H9 (cell line): Measurements from ENCODE around the gene MTA3. TPM values are rescaled to one million over a fixed set of nuclear protein-coding genes. Genes with fewer than 3 reads are reported as not detected.

ENCODE experiments used
- DNase-seq: peaks from one replicate; pipeline ENCODE4 v3.0.0-alpha.2; 2017
- H2AFZ ChIP-seq: one replicate; pipeline ENCODE4 v1.6.1; 2013; ENCODE audit warnings: mild to moderate bottlenecking, low read length, control low read depth, moderate library complexity
- H2AK5ac ChIP-seq: 2 replicates; pipeline ENCODE4 v1.6.1; 2013; ENCODE audit warnings: low read length, control low read depth, mixed read lengths; ENCODE audit not compliant: insufficient read length
- H2BK120ac ChIP-seq: one replicate; pipeline ENCODE4 v1.6.1; 2013; ENCODE audit warnings: low read depth, mild to moderate bottlenecking, low read length, control low read depth, inconsistent platforms; ENCODE audit not compliant: poor library complexity, severe bottlenecking
- H2BK12ac ChIP-seq: 2 replicates; pipeline ENCODE4 v1.6.1; 2013; ENCODE audit warnings: low read length, control low read depth, mixed read lengths, low read depth; ENCODE audit not compliant: insufficient read length
- H2BK15ac ChIP-seq: 2 replicates; pipeline ENCODE4 v1.6.1; 2013; ENCODE audit warnings: low read depth, low read length, control low read depth
- H2BK20ac ChIP-seq: one replicate; pipeline ENCODE4 v1.6.1; 2013; ENCODE audit warnings: low read depth, mild to moderate bottlenecking, low read length, control low read depth, inconsistent platforms; ENCODE audit not compliant: poor library complexity, severe bottlenecking
- H2BK5ac ChIP-seq: 2 replicates; pipeline ENCODE4 v1.6.1; 2013; ENCODE audit warnings: low read length, control low read depth, mixed read lengths; ENCODE audit not compliant: insufficient read length
- H3K14ac ChIP-seq: 2 replicates; pipeline ENCODE4 v1.6.1; 2013; ENCODE audit warnings: low read length, control low read depth; ENCODE audit not compliant: insufficient read depth
- H3K18ac ChIP-seq: 2 replicates; pipeline ENCODE4 v1.6.1; 2013; ENCODE audit warnings: low read depth, mild to moderate bottlenecking, mixed read lengths, low read length, control low read depth; ENCODE audit not compliant: insufficient read length
- H3K23ac ChIP-seq: 2 replicates; pipeline ENCODE4 v1.6.1; 2013; ENCODE audit warnings: low read length, control low read depth, mixed read lengths, low read depth; ENCODE audit not compliant: insufficient read length
- H3K23me2 ChIP-seq: 2 replicates; pipeline ENCODE4 v1.6.1; 2013; ENCODE audit warnings: low read depth, mild to moderate bottlenecking, mixed read lengths, low read length, control low read depth; ENCODE audit not compliant: insufficient read length, poor library complexity, severe bottlenecking
- H3K27ac ChIP-seq: 2 replicates; pipeline ENCODE4 v1.5.1; 2013; ENCODE audit warnings: low read length, control low read depth, mixed read lengths, low read depth; ENCODE audit not compliant: insufficient read length
- H3K27me3 ChIP-seq: 2 replicates; pipeline ENCODE4 v1.6.1; 2013; ENCODE audit warnings: low read length, control low read depth, inconsistent platforms; ENCODE audit not compliant: insufficient read depth
- H3K4ac ChIP-seq: 2 replicates; pipeline ENCODE4 v1.6.1; 2013; ENCODE audit warnings: low read depth, mild to moderate bottlenecking, control low read depth, inconsistent platforms, low read length, moderate library complexity
- H3K4me1 ChIP-seq: 2 replicates; pipeline ENCODE4 v1.6.1; 2013; ENCODE audit warnings: low read length, control low read depth, inconsistent platforms; ENCODE audit not compliant: insufficient read depth
- H3K4me2 ChIP-seq: 2 replicates; pipeline ENCODE4 v1.6.1; 2013; ENCODE audit warnings: low read length, control low read depth, mixed read lengths; ENCODE audit not compliant: insufficient read length, insufficient read depth
- H3K56ac ChIP-seq: 2 replicates; pipeline ENCODE4 v1.6.1; 2013; ENCODE audit warnings: low read depth, mild to moderate bottlenecking, mixed read lengths, low read length, control low read depth; ENCODE audit not compliant: insufficient read length
- H3K79me1 ChIP-seq: 2 replicates; pipeline ENCODE4 v1.6.1; 2013; ENCODE audit warnings: low read depth, mild to moderate bottlenecking, moderate library complexity, low read length, control low read depth, inconsistent platforms; ENCODE audit not compliant: insufficient read depth, poor library complexity, severe bottlenecking
- H3K79me2 ChIP-seq: 2 replicates; pipeline ENCODE4 v1.6.1; 2013; ENCODE audit warnings: low read length, control low read depth, inconsistent platforms; ENCODE audit not compliant: insufficient read depth
- H3K9ac ChIP-seq: 2 replicates; pipeline ENCODE4 v1.6.1; 2013; ENCODE audit warnings: low read length, control low read depth, mixed read lengths; ENCODE audit not compliant: insufficient read length; ENCODE audit errors: extremely low read depth
- H3K9me3 ChIP-seq: one replicate; pipeline ENCODE4 v1.6.1; 2013; ENCODE audit warnings: low read depth, low read length, inconsistent platforms; ENCODE audit not compliant: control insufficient read depth
- H3T11ph ChIP-seq: one replicate; pipeline ENCODE4 v1.6.1; 2013; ENCODE audit warnings: mild to moderate bottlenecking, low read length, control low read depth, inconsistent platforms
- H4K20me1 ChIP-seq: one replicate; pipeline ENCODE4 v1.6.1; 2013; ENCODE audit not compliant: control insufficient read depth, insufficient read length, insufficient read depth
- H4K5ac ChIP-seq: 2 replicates; pipeline ENCODE4 v1.6.1; 2013; ENCODE audit warnings: low read depth, mild to moderate bottlenecking, mixed read lengths, low read length, control low read depth; ENCODE audit not compliant: insufficient read length
- H4K8ac ChIP-seq: replicated peaks from 2 replicates; pipeline ENCODE4 v1.6.1; 2013; ENCODE audit warnings: low read length, control low read depth, mixed read lengths, low read depth; ENCODE audit not compliant: insufficient read length
- H4K91ac ChIP-seq: 2 replicates; pipeline ENCODE4 v1.6.1; 2013; ENCODE audit warnings: low read depth, mild to moderate bottlenecking, moderate library complexity, mixed read lengths, low read length, control low read depth; ENCODE audit not compliant: insufficient read length
- H3K27ac Mint-ChIP-seq, 3 experiments: 2 replicates in 2 of 3; 3 replicates in 1 of 3; pipeline ENCODE4 v1.8.0; 2020 to 2021; ENCODE audit warnings: mixed read lengths in 3 of 3, mild to moderate bottlenecking in 1 of 3, moderate library complexity in 1 of 3
- H3K27me3 Mint-ChIP-seq: 2 replicates; pipeline ENCODE4 v1.8.0; 2021; ENCODE audit warnings: low read depth, mild to moderate bottlenecking, moderate library complexity, mixed read lengths
- H3K36me3 Mint-ChIP-seq, 3 experiments: 2 replicates in 2 of 3; 3 replicates in 1 of 3; pipeline ENCODE4 v1.8.0; 2020 to 2021; ENCODE audit warnings: low read depth in 3 of 3, mixed read lengths in 3 of 3; ENCODE audit not compliant: insufficient read depth in 1 of 3
- H3K4me1 Mint-ChIP-seq, 2 experiments: 2 replicates each; pipeline ENCODE4 v1.8.0; 2020; ENCODE audit warnings: mixed read lengths in 2 of 2
- H3K4me3 Mint-ChIP-seq, 2 experiments: 2 replicates in 1 of 2; 3 replicates in 1 of 2; pipeline ENCODE4 v1.8.0; 2020 to 2021; ENCODE audit warnings: mild to moderate bottlenecking in 2 of 2, mixed read lengths in 2 of 2, moderate library complexity in 1 of 2
- H3K9me3 Mint-ChIP-seq, 2 experiments: 2 replicates in 1 of 2; 3 replicates in 1 of 2; pipeline ENCODE4 v1.8.0; 2020; ENCODE audit warnings: mild to moderate bottlenecking in 2 of 2, mixed read lengths in 2 of 2, moderate library complexity in 1 of 2
- WGBS: extraction: QIAGEN DNeasy Blood & Tissue Kit; methylation state at CpG from one replicate; pipeline ENCODE4 v1.1.7; 2013; ENCODE audit warnings: missing lambda C conversion rate, low lambda C conversion rate, mixed read lengths; ENCODE audit not compliant: insufficient read length; ENCODE audit errors: extremely low coverage; 5-methylcytosine and 5-hydroxymethylcytosine counted together
- total RNA-seq: library from RNA; stranded (reverse); gene quantifications from 2 replicates; pipeline ENCODE4 v1.2.1, GENCODE V29; 2021
- TF ChIP-seq, protein P1 (sequence below): fragments of 200-600 bp; sonication (generic); conservative IDR thresholded peaks from 3 replicates; pipeline ENCODE4 v1.8.0; 2021; ENCODE audit warnings: antibody characterized with exemption, mild to moderate bottlenecking

MTA3 gene
- total RNA-seq, 1 experiment from 2014 or later: 253 TPM

DNA sequence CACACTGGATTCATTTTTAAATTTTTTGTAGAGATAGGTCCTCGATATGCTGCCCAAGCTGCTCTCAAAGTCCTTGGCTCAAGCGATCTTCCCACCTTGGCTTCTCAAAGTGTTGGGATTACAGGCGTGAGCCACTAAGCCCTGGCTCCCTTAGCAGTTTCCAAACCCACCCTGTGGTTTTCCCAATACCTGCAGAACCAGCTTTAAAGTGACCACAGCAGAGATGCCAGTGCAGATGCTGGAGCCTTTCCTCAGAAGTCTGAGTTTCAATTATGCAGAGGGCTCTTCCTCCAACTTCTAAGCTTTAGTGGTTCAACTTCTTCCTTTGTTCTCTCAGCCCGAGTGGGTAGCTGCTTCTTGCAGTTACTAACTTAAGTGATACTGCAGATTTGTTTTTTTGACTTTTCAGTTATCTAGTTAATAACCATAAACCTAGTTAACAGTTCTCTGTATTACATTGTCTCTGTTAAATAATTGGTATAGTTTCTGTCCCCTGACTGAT lies 232.1 kb downstream of the MTA3 start:
- Histone ChIP-seq H2BK120ac (no peak overlapping the region), H2AFZ (no peak overlapping the region), H2BK20ac (no peak overlapping the region), H3T11ph (no peak overlapping the region), H2AK5ac (no peak overlapping the region), H2BK5ac (no peak overlapping the region), H3K14ac (no peak overlapping the region), H2BK15ac (no peak overlapping the region), H3K4me2 (no peak overlapping the region), H3K18ac (no peak overlapping the region), H3K9me3 (no peaks in the 10 kb centered on the region), H3K79me1 (no peaks in the 10 kb centered on the region), H3K27me3 (no peaks in the 10 kb centered on the region), H2BK12ac (no peak overlapping the region), H3K23me2 (no peaks in the 10 kb centered on the region), H4K91ac (no peak overlapping the region), H3K4me1 (no peaks in the 10 kb centered on the region), H3K79me2 (no peaks in the 10 kb centered on the region), H4K20me1 (no peaks in the 10 kb centered on the region), H3K9ac (no peak overlapping the region), H3K56ac (no peak overlapping the region), H4K5ac (no peak overlapping the region), H3K23ac (no peak overlapping the region), H3K4ac (no peak overlapping the region), H4K8ac (no peak overlapping the region), H3K27ac (no peak overlapping the region)
- no peak for DNase-seq
- Mint-ChIP-seq H3K9me3 (peaks cover 0 to 4% of the 10 kb centered on the region in 2 experiments; a peak in 1 of 5 replicates), H3K27me3 (peaks cover 2% of the 10 kb centered on the region), H3K4me1 (peaks cover 9 to 12% of the 10 kb centered on the region in 2 experiments), H3K4me3 (no peak overlapping the region), H3K27ac (no peak overlapping the region), H3K36me3 (peaks cover 0 to 4% (median 0%) of the 10 kb centered on the region in 3 experiments; a peak in 3 of 7 replicates)
- whole genome bisulfite sequencing: no CpG with 5 or more reads among the region's 4 CpGs
- TF ChIP-seq, protein P1, sequence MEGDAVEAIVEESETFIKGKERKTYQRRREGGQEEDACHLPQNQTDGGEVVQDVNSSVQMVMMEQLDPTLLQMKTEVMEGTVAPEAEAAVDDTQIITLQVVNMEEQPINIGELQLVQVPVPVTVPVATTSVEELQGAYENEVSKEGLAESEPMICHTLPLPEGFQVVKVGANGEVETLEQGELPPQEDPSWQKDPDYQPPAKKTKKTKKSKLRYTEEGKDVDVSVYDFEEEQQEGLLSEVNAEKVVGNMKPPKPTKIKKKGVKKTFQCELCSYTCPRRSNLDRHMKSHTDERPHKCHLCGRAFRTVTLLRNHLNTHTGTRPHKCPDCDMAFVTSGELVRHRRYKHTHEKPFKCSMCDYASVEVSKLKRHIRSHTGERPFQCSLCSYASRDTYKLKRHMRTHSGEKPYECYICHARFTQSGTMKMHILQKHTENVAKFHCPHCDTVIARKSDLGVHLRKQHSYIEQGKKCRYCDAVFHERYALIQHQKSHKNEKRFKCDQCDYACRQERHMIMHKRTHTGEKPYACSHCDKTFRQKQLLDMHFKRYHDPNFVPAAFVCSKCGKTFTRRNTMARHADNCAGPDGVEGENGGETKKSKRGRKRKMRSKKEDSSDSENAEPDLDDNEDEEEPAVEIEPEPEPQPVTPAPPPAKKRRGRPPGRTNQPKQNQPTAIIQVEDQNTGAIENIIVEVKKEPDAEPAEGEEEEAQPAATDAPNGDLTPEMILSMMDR: no peak
